NCI-H146 treated with DMSO at 0.1 percent for 48 hours (cell line): ENCODE measurements around the gene RPAP2.

Experiments used
- DNase-seq: peaks from one replicate; lab custom pipeline; 2025; ENCODE audit not compliant: unreplicated experiment; lab: John Stamatoyannopoulos, UW

Gene RPAP2

GRCh38 chr1:92445865-92446264 is 147.0 kb downstream of the RPAP2 start:
- no peak for DNase-seq

DNA sequence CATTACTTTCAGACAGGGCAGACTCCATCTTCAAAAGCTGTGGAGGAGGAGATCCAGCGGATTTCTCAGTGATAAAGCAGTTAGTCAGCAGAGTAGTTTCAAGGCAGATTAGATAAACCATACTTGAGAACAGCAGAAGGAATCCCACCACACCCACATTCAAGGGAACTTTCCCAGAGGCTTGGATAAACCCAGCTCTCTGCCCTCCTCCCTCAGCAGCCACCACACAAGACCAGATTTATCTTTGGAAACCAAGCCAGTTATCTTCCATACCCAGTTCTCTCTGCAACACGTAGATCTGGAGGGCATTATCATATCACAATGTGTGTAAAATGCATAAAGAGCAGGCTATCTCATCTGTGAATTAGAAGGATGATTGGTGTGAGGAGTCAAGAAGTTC is 147.7 kb downstream of the RPAP2 start:
- DNase-seq, result no peak

GRCh38 chr1:92447033-92447681 is 148.3 kb downstream of the RPAP2 start:
- no peak for DNase-seq

DNA sequence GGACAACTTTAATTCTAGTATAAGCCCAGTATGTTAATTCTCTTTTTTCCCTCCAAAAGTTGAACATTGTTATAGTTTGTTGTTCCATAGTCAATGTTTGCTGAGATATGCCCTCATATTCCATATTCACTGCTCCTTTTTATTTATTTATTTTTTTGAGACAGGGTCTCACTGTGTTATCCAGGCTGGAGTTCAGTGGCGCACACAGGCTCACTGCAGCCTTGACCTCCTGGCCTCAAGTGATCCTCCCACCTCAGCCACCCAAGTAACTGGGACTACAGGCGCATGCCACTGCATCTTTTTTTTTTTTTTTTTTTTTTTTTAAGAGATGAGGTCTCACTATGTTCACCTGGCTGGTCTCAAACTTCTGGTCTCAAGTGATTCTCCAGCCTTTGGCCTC is 149.1 kb downstream of the RPAP2 start:
- DNase-seq, result no peak
